Measurements from ENCODE around the gene CMSS1.

DNA sequence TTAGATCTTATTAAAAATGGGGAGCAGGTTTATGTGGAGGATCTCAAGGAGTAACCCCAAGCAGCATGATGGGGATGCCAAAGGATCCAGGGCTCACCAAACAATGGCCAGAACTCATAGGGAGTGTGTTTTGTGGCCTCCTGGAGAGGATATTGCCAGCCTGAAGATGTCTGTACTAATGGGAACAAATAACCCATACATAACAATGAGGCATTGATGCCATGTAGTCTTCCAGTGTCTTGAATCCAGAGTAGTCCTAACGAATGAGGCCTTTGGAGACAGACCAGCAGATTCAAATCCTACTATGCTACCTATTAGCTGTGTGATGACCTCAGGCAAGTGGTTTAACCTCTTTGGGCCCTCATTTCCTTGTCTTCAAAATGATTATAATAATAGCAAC lies 45.0 kb upstream of the CMSS1 start:
- TF ChIP-seq, protein P1, sequence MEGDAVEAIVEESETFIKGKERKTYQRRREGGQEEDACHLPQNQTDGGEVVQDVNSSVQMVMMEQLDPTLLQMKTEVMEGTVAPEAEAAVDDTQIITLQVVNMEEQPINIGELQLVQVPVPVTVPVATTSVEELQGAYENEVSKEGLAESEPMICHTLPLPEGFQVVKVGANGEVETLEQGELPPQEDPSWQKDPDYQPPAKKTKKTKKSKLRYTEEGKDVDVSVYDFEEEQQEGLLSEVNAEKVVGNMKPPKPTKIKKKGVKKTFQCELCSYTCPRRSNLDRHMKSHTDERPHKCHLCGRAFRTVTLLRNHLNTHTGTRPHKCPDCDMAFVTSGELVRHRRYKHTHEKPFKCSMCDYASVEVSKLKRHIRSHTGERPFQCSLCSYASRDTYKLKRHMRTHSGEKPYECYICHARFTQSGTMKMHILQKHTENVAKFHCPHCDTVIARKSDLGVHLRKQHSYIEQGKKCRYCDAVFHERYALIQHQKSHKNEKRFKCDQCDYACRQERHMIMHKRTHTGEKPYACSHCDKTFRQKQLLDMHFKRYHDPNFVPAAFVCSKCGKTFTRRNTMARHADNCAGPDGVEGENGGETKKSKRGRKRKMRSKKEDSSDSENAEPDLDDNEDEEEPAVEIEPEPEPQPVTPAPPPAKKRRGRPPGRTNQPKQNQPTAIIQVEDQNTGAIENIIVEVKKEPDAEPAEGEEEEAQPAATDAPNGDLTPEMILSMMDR (IDR thresholded peaks at IDR 0.05), result no peak
- TF ChIP-seq EP300 (IDR thresholded peaks at IDR 0.05), result no peak
